Measurements from ENCODE around the gene MAGI2. TPM values are rescaled to one million over a fixed set of nuclear protein-coding genes. Genes with fewer than 3 reads are reported as not detected.

MAGI2 gene
- total RNA-seq, 1 donor from 2014 or later, result 2.5 TPM

DNA sequence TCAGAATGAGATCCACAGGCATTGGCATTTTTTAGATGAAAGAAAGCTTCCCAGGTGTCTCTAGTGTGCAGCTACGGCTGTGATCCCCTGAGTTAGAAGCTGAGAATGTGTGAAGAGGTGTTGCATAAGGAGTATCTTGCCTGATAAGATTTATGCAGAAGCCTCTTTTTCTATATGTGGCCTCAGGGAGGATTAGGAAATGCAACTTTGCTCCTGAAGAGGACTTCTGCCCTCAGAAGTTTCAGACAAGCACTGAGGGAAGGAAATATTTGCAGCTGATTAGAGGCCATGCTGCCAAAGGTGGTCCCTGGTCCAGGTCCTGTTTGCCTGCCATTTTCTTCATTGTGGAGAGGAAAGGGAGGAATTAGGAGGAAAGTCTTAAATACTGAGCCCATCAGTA lies 1103.1 kb downstream of the MAGI2 start:
- TF ChIP-seq CTCF (IDR thresholded peaks at IDR 0.05; ENCODE audit: insufficient read depth, low read length, poor library complexity, severe bottlenecking), result no peak
- H3K4me3 ChIP-seq (ENCODE audit: low read depth, low read length), result no peak overlapping the region

GRCh38 chr7:78346827-78347226 lies 1106.6 kb downstream of the MAGI2 start:
- no peak for DNase-seq (ENCODE audit: low read depth)
- Histone ChIP-seq H3K36me3 (ENCODE audit: control insufficient read depth, insufficient read depth, low read length) (no peaks in the 10 kb centered on the region), H3K4me3 (ENCODE audit: low read depth, low read length) (no peak overlapping the region), H3K27me3 (ENCODE audit: control insufficient read depth, insufficient read depth, low read length) (no peaks in the 10 kb centered on the region)
- TF ChIP-seq CTCF (IDR thresholded peaks at IDR 0.05; ENCODE audit: insufficient read depth, low read length, poor library complexity, severe bottlenecking), result no peak

More for the DNA sequence above, 1103.1 kb downstream of the MAGI2 start:
- Histone ChIP-seq H3K36me3 (ENCODE audit: control insufficient read depth, insufficient read depth, low read length) (no peaks in the 10 kb centered on the region), H3K27me3 (ENCODE audit: control insufficient read depth, insufficient read depth, low read length) (no peaks in the 10 kb centered on the region)
- no peak for DNase-seq (ENCODE audit: low read depth)

- Histone ChIP-seq H3K36me3 (ENCODE audit: control insufficient read depth, insufficient read depth, low read length) (no peaks in the 10 kb centered on the region), H3K4me3 (ENCODE audit: low read depth, low read length) (no peak overlapping the region), H3K27me3 (ENCODE audit: control insufficient read depth, insufficient read depth, low read length) (no peaks in the 10 kb centered on the region)
- no peak for TF ChIP-seq CTCF (IDR thresholded peaks at IDR 0.05; ENCODE audit: insufficient read depth, low read length, poor library complexity, severe bottlenecking)
- no peak for DNase-seq (ENCODE audit: low read depth)
Observed at GRCh38 chr7:78345979-78346378, 1107.5 kb downstream of the MAGI2 start.

- Histone ChIP-seq H3K27me3 (ENCODE audit: control insufficient read depth, insufficient read depth, low read length) (no peaks in the 10 kb centered on the region), H3K36me3 (ENCODE audit: control insufficient read depth, insufficient read depth, low read length) (no peaks in the 10 kb centered on the region), H3K4me3 (ENCODE audit: low read depth, low read length) (no peak overlapping the region)
- DNase-seq (ENCODE audit: low read depth), result no peak
- no peak for TF ChIP-seq CTCF (IDR thresholded peaks at IDR 0.05; ENCODE audit: insufficient read depth, low read length, poor library complexity, severe bottlenecking)
Observed at GRCh38 chr7:78345293-78345911, 1108.1 kb downstream of the MAGI2 start.

DNA sequence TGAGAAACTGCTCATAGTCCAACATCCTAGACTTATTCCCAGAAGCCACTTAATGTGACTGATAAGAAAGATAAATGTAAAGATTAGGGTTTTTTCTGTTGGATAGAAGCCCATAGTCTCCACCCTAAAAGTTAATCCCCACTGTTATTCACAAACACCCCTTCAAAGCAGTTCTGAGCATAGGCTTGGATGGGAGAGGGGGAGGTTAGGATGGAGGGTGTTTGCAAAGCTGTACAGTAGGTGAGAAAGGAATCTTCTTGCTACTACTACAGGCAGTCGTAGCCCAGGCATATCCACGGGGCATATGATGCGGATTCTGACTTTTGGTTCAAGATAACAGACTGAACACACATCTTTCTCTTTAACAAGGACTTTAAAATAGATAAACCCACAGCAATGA lies 1119.0 kb downstream of the MAGI2 start:
- DNase-seq (ENCODE audit: low read depth), result no peak
- H3K36me3 ChIP-seq (ENCODE audit: control insufficient read depth, insufficient read depth, low read length), result no peaks in the 10 kb centered on the region
- H3K4me3 ChIP-seq (ENCODE audit: low read depth, low read length), result no peak overlapping the region
- no peaks in the 10 kb centered on the region for H3K27me3 ChIP-seq (ENCODE audit: control insufficient read depth, insufficient read depth, low read length)
- TF ChIP-seq CTCF (IDR thresholded peaks at IDR 0.05; ENCODE audit: insufficient read depth, low read length, poor library complexity, severe bottlenecking), result no peak

Measured in kidney epithelial cell (primary cell).